Ascending aorta (tissue), 2 donors: ENCODE data around the gene CFAP77. TPM values are rescaled to one million over a fixed set of nuclear protein-coding genes. Genes with fewer than 3 reads are reported as not detected.

ENCODE experiments used
- DNase-seq, 2 donors: peaks; one replicate each; pipeline ENCODE4 v3.0.0-alpha.2; 2019; ENCODE audit warnings: low spot score in 2 of 2
- H3K27ac ChIP-seq, 2 donors: fragments of 200-600 bp; sonication (generic); one replicate each; pipeline ENCODE4 v1.5.1; 2016 to 2017; ENCODE audit warnings: mild to moderate bottlenecking in 1 of 2
- H3K27me3 ChIP-seq: fragments of 200-600 bp; sonication (generic); one replicate; pipeline ENCODE4 v1.5.1; 2017
- H3K36me3 ChIP-seq, 2 donors: fragments of 200-600 bp; sonication (generic); one replicate each; pipeline ENCODE4 v1.5.1; 2016
- H3K4me1 ChIP-seq, 2 donors: fragments of 200-600 bp; sonication (generic); one replicate each; pipeline ENCODE4 v1.5.1; 2016 to 2017; ENCODE audit warnings: mild to moderate bottlenecking in 1 of 2
- H3K4me3 ChIP-seq, 2 donors: fragments of 200-600 bp; sonication (generic); one replicate each; pipeline ENCODE4 v1.5.1; 2016 to 2017; ENCODE audit warnings: mild to moderate bottlenecking in 1 of 2
- H3K9me3 ChIP-seq, 2 donors: fragments of 200-600 bp; sonication (generic); one replicate each; pipeline ENCODE4 v1.5.1; 2016
- CTCF ChIP-seq, 3 experiments: fragments of 200-600 bp in 2 of 3; fragments of 450-650 bp in 1 of 3; sonication (generic) in 2 of 3; IDR thresholded peaks; one replicate each; pipeline ENCODE4 v1.5.1; 2016 to 2019; ENCODE audit warnings: antibody characterized with exemption in 3 of 3, mild to moderate bottlenecking in 1 of 3, moderate library complexity in 1 of 3
- intact Hi-C: fragments of 100-400 bp; cut with DNase I; formaldehyde crosslinking; loops from one replicate; pipeline ENCODE4 v1.15.1; 2023
- total RNA-seq: library from RNA; depleted of rRNA; stranded (reverse); fragments of >200 nt; gene quantifications from one replicate; pipeline ENCODE4 v1.1.0, GENCODE V29; 2016

CFAP77 gene
- total RNA-seq, 1 donor from 2014 or later: not detected

DNA sequence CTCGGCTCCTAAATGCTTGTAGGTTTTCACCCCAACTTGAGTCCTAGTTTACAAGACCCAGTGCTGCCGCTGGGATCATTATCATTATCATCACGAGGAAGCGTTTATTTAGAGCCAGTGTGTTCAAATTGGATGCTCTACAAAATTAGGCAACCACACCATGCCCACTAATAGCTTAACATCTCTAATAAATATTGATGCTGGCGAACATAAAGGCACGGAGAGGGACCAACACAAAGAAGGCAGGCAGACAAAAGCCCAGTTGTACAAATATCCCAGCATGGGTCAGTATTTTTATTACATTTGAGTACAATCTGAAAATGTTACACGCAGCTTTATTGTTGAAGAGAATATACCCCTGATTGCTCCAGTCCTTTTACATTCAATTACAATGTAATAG lies 4.7 kb downstream of the CFAP77 start:
- intact Hi-C loops: no loop called here
- Histone ChIP-seq H3K4me3 (no peak overlapping the region), H3K4me1 (peaks cover 6 to 12% of the 10 kb centered on the region in 2 donors), H3K36me3 (no peaks in the 10 kb centered on the region), H3K9me3 (no peaks in the 10 kb centered on the region), H3K27ac (no peak overlapping the region), H3K27me3 (peaks cover 8% of the 10 kb centered on the region)
- no peak for DNase-seq
- no peak for TF ChIP-seq CTCF (IDR thresholded peaks at IDR 0.05)

DNA sequence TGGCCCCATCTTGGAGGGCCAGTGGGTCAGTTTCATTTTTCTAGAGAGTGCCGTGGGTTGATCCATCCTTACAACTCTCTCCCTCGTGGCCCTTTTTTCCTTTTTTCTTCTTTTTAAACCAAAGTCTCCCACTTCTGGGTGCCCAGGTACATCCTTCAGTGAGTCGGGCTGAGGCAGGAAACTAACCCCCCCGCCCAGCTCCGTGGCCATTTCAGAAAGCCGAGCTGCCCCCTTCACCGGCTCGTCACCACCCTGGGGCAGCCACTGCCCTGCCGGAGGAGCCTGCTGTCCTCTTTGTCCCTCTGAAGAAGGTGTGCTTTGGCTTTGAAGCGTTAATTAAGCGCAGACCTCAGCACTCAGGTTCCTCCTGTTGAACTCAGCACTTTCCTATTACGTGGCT lies 5.2 kb downstream of the CFAP77 start:
- no peaks in the 10 kb centered on the region for H3K36me3 ChIP-seq
- intact Hi-C loops: no loop called here
- no peak overlapping the region for H3K27ac ChIP-seq
- DNase-seq: no peak
- no peak overlapping the region for H3K4me3 ChIP-seq
- H3K27me3 ChIP-seq: peaks cover 8% of the 10 kb centered on the region
- no peak for TF ChIP-seq CTCF (IDR thresholded peaks at IDR 0.05)
- no peaks in the 10 kb centered on the region for H3K9me3 ChIP-seq
- H3K4me1 ChIP-seq: peaks cover 4 to 11% of the 10 kb centered on the region in 2 donors

- H3K4me3 ChIP-seq: no peak overlapping the region
- no peak for DNase-seq
- no peak overlapping the region for H3K27ac ChIP-seq
- no peaks in the 10 kb centered on the region for H3K4me1 ChIP-seq
- no peaks in the 10 kb centered on the region for H3K27me3 ChIP-seq
- H3K9me3 ChIP-seq: no peaks in the 10 kb centered on the region
- no peaks in the 10 kb centered on the region for H3K36me3 ChIP-seq
- TF ChIP-seq CTCF (IDR thresholded peaks at IDR 0.05): no peak
- intact Hi-C loops: no loop called here
Measured at GRCh38 chr9:132418726-132419363, 8.8 kb downstream of the CFAP77 start.

DNA sequence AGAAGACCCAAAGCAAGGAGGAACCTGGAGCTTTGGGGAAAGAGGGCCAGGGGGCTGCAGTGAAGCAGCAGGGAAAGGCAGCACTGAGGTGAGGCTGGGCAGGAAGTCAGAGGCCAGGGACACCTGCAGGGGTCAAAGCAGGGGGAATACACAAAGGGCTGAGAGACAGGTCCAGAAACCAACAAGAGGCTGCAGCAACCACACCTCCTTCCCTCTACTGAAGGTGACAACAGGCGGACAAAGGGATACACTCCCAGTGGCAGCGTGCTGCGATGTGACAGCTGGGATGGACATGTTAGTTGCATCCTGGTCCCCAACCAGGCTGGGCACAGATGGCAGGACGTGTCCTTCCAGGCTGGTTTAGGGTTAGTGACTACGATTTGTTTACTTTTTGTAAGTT lies 12.6 kb downstream of the CFAP77 start:
- Histone ChIP-seq H3K9me3 (no peaks in the 10 kb centered on the region), H3K27ac (no peak overlapping the region), H3K4me1 (no peaks in the 10 kb centered on the region), H3K36me3 (no peaks in the 10 kb centered on the region), H3K27me3 (no peaks in the 10 kb centered on the region), H3K4me3 (no peak overlapping the region)
- DNase-seq: no peak
- TF ChIP-seq CTCF (IDR thresholded peaks at IDR 0.05): no peak
- intact Hi-C loops: no loop called here

GRCh38 chr9:132423503-132423902 lies 13.5 kb downstream of the CFAP77 start:
- H3K9me3 ChIP-seq: no peaks in the 10 kb centered on the region
- H3K27me3 ChIP-seq: no peaks in the 10 kb centered on the region
- no peak overlapping the region for H3K27ac ChIP-seq
- TF ChIP-seq CTCF (IDR thresholded peaks at IDR 0.05): no peak
- DNase-seq: no peak
- H3K36me3 ChIP-seq: no peaks in the 10 kb centered on the region
- intact Hi-C loops: no loop called here
- no peaks in the 10 kb centered on the region for H3K4me1 ChIP-seq
- H3K4me3 ChIP-seq: no peak overlapping the region
